Measurements from ENCODE around the gene GDF11.

DNA sequence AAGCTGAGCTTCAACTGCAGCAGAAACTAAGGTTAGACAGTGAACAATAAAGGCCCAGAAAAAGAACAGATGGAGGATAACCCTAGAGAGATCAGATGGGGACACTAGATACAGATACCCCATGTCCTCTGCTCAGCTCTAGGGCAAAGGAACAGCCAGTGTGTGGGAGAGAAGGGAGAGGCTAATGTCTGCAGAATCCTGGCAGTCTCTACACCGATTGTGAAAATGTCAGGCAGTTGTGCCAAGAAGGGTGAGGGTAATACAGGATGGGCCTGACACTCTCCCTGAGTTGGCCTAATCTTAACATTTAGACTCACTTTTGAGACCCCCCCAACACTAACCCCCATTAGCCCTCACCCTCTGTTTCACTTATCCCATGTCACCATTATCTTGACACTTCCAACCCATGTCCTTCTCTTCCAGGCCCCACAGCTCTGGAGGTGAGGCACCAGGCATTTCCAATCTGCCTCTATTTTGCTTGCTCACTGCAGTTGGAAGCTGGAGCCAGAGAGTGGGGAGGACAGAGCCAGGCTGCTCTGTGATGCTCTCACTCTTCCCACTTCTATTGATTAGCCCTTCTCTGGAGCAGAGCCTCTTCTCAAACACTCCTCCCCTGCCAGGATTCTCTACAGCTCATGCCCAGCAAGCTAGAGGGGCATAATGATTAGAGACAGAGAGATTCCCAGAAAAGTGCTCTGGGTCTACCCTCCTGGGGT is 30.1 kb upstream of the GDF11 start:
- TF ChIP-seq, protein P1, sequence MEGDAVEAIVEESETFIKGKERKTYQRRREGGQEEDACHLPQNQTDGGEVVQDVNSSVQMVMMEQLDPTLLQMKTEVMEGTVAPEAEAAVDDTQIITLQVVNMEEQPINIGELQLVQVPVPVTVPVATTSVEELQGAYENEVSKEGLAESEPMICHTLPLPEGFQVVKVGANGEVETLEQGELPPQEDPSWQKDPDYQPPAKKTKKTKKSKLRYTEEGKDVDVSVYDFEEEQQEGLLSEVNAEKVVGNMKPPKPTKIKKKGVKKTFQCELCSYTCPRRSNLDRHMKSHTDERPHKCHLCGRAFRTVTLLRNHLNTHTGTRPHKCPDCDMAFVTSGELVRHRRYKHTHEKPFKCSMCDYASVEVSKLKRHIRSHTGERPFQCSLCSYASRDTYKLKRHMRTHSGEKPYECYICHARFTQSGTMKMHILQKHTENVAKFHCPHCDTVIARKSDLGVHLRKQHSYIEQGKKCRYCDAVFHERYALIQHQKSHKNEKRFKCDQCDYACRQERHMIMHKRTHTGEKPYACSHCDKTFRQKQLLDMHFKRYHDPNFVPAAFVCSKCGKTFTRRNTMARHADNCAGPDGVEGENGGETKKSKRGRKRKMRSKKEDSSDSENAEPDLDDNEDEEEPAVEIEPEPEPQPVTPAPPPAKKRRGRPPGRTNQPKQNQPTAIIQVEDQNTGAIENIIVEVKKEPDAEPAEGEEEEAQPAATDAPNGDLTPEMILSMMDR (conservative IDR thresholded peaks at IDR 0.05), result no peak
- no peak for TF ChIP-seq EZH2 (IDR thresholded peaks at IDR 0.05; ENCODE audit: low read depth)

Measured in PC-9 (cell line).